ENCODE measurements around the gene EPHA1.

- TF ChIP-seq POLR2AphosphoS5 (IDR thresholded peaks at IDR 0.05): no peak
- TF ChIP-seq CTCF (IDR thresholded peaks at IDR 0.05): no peak
- no peak for TF ChIP-seq EP300 (IDR thresholded peaks at IDR 0.05)
- no peak for TF ChIP-seq POLR2A (IDR thresholded peaks at IDR 0.05)
These were observed 66.8 kb downstream of the EPHA1 start for GRCh38 chr7:143341842-143342241.
